ENCODE measurements around the gene TAS2R41. TPM values are rescaled to one million over a fixed set of nuclear protein-coding genes. Genes with fewer than 3 reads are reported as not detected.
A peak's percentile ranks its signal among the peaks of the same experiment; 100 is the strongest.

The TAS2R41 gene
- total and polyA plus RNA-seq, 2 donors from 2014 or later: not detected

- FAIRE-seq (no peak), DNase-seq (no peak)
- Histone ChIP-seq H3K27me3 (ENCODE audit: control insufficient read depth, insufficient read depth, low read length) (no peaks in the 10 kb centered on the region), H3K9ac (ENCODE audit: low read length in 3 of 3) (no peak overlapping the region), H3K9me3 (ENCODE audit: control insufficient read depth in 2 of 3, insufficient read depth in 1 of 3, low read length in 3 of 3) (no peaks in the 10 kb centered on the region), H3K27ac (ENCODE audit: low read depth in 2 of 2, low read length in 2 of 2) (no peak overlapping the region), H3K4me1 (ENCODE audit: control insufficient read depth in 2 of 3, insufficient read depth in 2 of 3, low read depth in 1 of 3, low read length in 3 of 3) (no peaks in the 10 kb centered on the region), H3K4me3 (ENCODE audit: low read length in 3 of 3) (no peak overlapping the region), H3K36me3 (ENCODE audit: control insufficient read depth in 2 of 3, insufficient read depth in 3 of 3, low read length in 3 of 3) (no peaks in the 10 kb centered on the region)
- intact Hi-C loops (cut with DNase I): no loop called here
- no peak for TF ChIP-seq CTCF (IDR thresholded peaks at IDR 0.05; ENCODE audit: borderline replicate concordance, extremely low read depth, insufficient read depth)
These were observed 35.0 kb downstream of the TAS2R41 start for GRCh38 chr7:143512488-143513340.

GRCh38 chr7:143514487-143514886 lies 36.8 kb downstream of the TAS2R41 start:
- Histone ChIP-seq H3K27me3 (ENCODE audit: control insufficient read depth, insufficient read depth, low read length) (no peaks in the 10 kb centered on the region), H3K4me1 (ENCODE audit: control insufficient read depth in 2 of 3, insufficient read depth in 2 of 3, low read depth in 1 of 3, low read length in 3 of 3) (no peaks in the 10 kb centered on the region), H3K27ac (ENCODE audit: low read depth in 2 of 2, low read length in 2 of 2) (no peak overlapping the region), H3K4me3 (ENCODE audit: low read length in 3 of 3) (no peak overlapping the region), H3K36me3 (ENCODE audit: control insufficient read depth in 2 of 3, insufficient read depth in 3 of 3, low read length in 3 of 3) (no peaks in the 10 kb centered on the region), H3K9me3 (ENCODE audit: control insufficient read depth in 2 of 3, insufficient read depth in 1 of 3, low read length in 3 of 3) (no peaks in the 10 kb centered on the region), H3K9ac (ENCODE audit: low read length in 3 of 3) (no peak overlapping the region)
- no peak for TF ChIP-seq CTCF (IDR thresholded peaks at IDR 0.05; ENCODE audit: borderline replicate concordance, extremely low read depth, insufficient read depth)
- intact Hi-C loops (cut with DNase I): no loop called here
- DNase-seq (no peak), FAIRE-seq (no peak)

- no peaks in the 10 kb centered on the region for H3K36me3 ChIP-seq (ENCODE audit: control insufficient read depth in 2 of 3, insufficient read depth in 3 of 3, low read length in 3 of 3)
- H3K4me1 ChIP-seq (ENCODE audit: control insufficient read depth in 2 of 3, insufficient read depth in 2 of 3, low read depth in 1 of 3, low read length in 3 of 3): no peaks in the 10 kb centered on the region
- FAIRE-seq (no peak), DNase-seq (peak in 1 of 5 donors; percentile 73)
- no peak for TF ChIP-seq CTCF (IDR thresholded peaks at IDR 0.05; ENCODE audit: borderline replicate concordance, extremely low read depth, insufficient read depth)
- no peak overlapping the region for H3K4me3 ChIP-seq (ENCODE audit: low read length in 3 of 3)
- H3K27ac ChIP-seq (ENCODE audit: low read depth in 2 of 2, low read length in 2 of 2): no peak overlapping the region
- intact Hi-C loops (cut with DNase I): no loop called here
- H3K27me3 ChIP-seq (ENCODE audit: control insufficient read depth, insufficient read depth, low read length): no peaks in the 10 kb centered on the region
- no peaks in the 10 kb centered on the region for H3K9me3 ChIP-seq (ENCODE audit: control insufficient read depth in 2 of 3, insufficient read depth in 1 of 3, low read length in 3 of 3)
- no peak overlapping the region for H3K9ac ChIP-seq (ENCODE audit: low read length in 3 of 3)
These were observed 37.5 kb downstream of the TAS2R41 start for GRCh38 chr7:143514995-143515735.
